HepG2 (cell line): ENCODE data around the gene WDR37. TPM values are rescaled to one million over a fixed set of nuclear protein-coding genes. Genes with fewer than 3 reads are reported as not detected.

Experiments used
- ATAC-seq: fragments of 200-7000 bp; cut with Tn5 transposase; 3 replicates; pipeline ENCODE4 v1.9.1; 2020; ENCODE audit warnings: mild to moderate bottlenecking, moderate library complexity
- BruUV-seq: library from RNA; stranded (reverse); fragments of 400-500 nt; replicated peaks from 2 replicates; lab custom pipeline; 2021; lab: Mats Ljungman, UMichigan
- CTCF ChIA-PET: fragments of 300-600 bp; formaldehyde crosslinking; extraction: SDS; loops from one replicate; lab custom pipeline; 2021; ENCODE audit warnings: low total read pairs, inconsistent platforms, low intra/inter-chr PET ratio; lab: Yijun Ruan, JAX
- POLR2A ChIA-PET: fragments of 350-600 bp; sonication (Branson Sonifier 250); formaldehyde crosslinking; loops from one replicate; lab custom pipeline; 2020; ENCODE audit warnings: antibody characterized with exemption, inconsistent platforms; lab: Yijun Ruan, JAX
- DNase-seq: peaks from one replicate; pipeline ENCODE4 v3.0.0-alpha.2; 2015; ENCODE audit warnings: low spot score
- FAIRE-seq: peaks from 3 replicates; lab custom pipeline; 2011; peaks lifted over from hg19 to GRCh38; lab: Jason Lieb, UNC
- H2AFZ ChIP-seq: one replicate; pipeline ENCODE4 v1.6.1; 2011; ENCODE audit warnings: low read length, inconsistent platforms
- H3K27ac ChIP-seq: fragments of 300-600 bp; 3 replicates; pipeline ENCODE4 v1.8.0; 2011; ENCODE audit warnings: mixed run types, mild to moderate bottlenecking, mixed read lengths, low read length, inconsistent platforms; ENCODE audit not compliant: insufficient read depth; ENCODE audit errors: extremely low read length
- H3K27me3 ChIP-seq, 2 experiments: fragments of 200-600 bp in 1 of 2; 2 replicates in 1 of 2; 3 replicates in 1 of 2; pipeline versions ENCODE4 v1.6.0 to v1.8.0; 2011; ENCODE audit warnings: low read length in 2 of 2, mild to moderate bottlenecking in 2 of 2, moderate library complexity in 2 of 2, inconsistent platforms in 1 of 2; ENCODE audit not compliant: insufficient read depth in 2 of 2, control insufficient read depth in 1 of 2
- H3K36me3 ChIP-seq, 2 experiments: fragments of 200-600 bp in 1 of 2; replicated peaks in 1 of 2; 2 replicates in 1 of 2; 3 replicates in 1 of 2; pipeline versions ENCODE4 v1.5.1 to v1.8.0; 2011; ENCODE audit warnings: low read length in 2 of 2, inconsistent platforms in 1 of 2; ENCODE audit not compliant: insufficient read depth in 2 of 2, control insufficient read depth in 1 of 2
- H3K4me1 ChIP-seq: 2 replicates; pipeline ENCODE4 v1.5.1; 2012; ENCODE audit warnings: low read length, inconsistent platforms; ENCODE audit not compliant: insufficient read depth
- H3K4me2 ChIP-seq: 2 replicates; pipeline ENCODE4 v1.6.0; 2011; ENCODE audit warnings: low read depth, low read length, inconsistent platforms
- H3K4me3 ChIP-seq, 3 experiments: fragments of 200-600 bp in 1 of 3; sonication (generic), shearing (Covaris generic) in 1 of 3; replicated peaks in 1 of 3; 2 replicates each; pipeline ENCODE4 v1.5.1; 2011 to 2016; ENCODE audit warnings: low read length in 3 of 3, inconsistent platforms in 2 of 3, low read depth in 2 of 3, mild to moderate bottlenecking in 2 of 3, control low read depth in 1 of 3, mixed read lengths in 1 of 3; ENCODE audit not compliant: insufficient read depth in 1 of 3
- H3K79me2 ChIP-seq: one replicate; pipeline ENCODE4 v1.6.1; 2011; ENCODE audit warnings: low read length, inconsistent platforms; ENCODE audit not compliant: insufficient read depth
- H3K9ac ChIP-seq: 2 replicates; pipeline ENCODE4 v1.6.0; 2011; ENCODE audit warnings: mild to moderate bottlenecking, low read depth, low read length, inconsistent platforms; ENCODE audit not compliant: insufficient read depth
- H3K9me3 ChIP-seq: 2 replicates; pipeline ENCODE4 v1.5.1; 2012; ENCODE audit warnings: mild to moderate bottlenecking, low read length
- H4K20me1 ChIP-seq: 2 replicates; pipeline ENCODE4 v1.6.0; 2011; ENCODE audit warnings: inconsistent platforms, mild to moderate bottlenecking, low read length, moderate library complexity; ENCODE audit not compliant: insufficient read depth
- ARNTL ChIP-seq: sonication (generic); formaldehyde crosslinking; IDR thresholded peaks from 2 replicates; pipeline ENCODE4 v1.4.0; 2020; ENCODE audit warnings: mild to moderate bottlenecking, missing genetic modification reagents
- ASH2L ChIP-seq: fragments of 300-600, 200-600 bp; sonication (generic); IDR thresholded peaks from 2 replicates; pipeline ENCODE4 v1.7.0; 2017; ENCODE audit warnings: low read depth, mild to moderate bottlenecking, moderate library complexity, mixed read lengths, low read length; ENCODE audit not compliant: insufficient read length
- FOXK2 ChIP-seq: fragments of 450-650 bp; IDR thresholded peaks from 2 replicates; pipeline ENCODE4 v1.6.1; 2016
- RAD51 ChIP-seq: fragments of 450-650 bp; IDR thresholded peaks from 2 replicates; pipeline ENCODE4 v1.6.1; 2016; ENCODE audit warnings: borderline replicate concordance
- RORA ChIP-seq: sonication (generic); formaldehyde crosslinking; IDR thresholded peaks from 2 replicates; pipeline ENCODE4 v1.5.0; 2020; ENCODE audit warnings: mild to moderate bottlenecking, missing genetic modification reagents, moderate library complexity
- SMARCC2 ChIP-seq: fragments of 450-650 bp; IDR thresholded peaks from 2 replicates; pipeline ENCODE4 v1.6.1; 2017; ENCODE audit warnings: antibody characterized with exemption, mild to moderate bottlenecking
- ZHX2 ChIP-seq, 2 experiments: sonication (generic) in 1 of 2; formaldehyde crosslinking in 1 of 2; IDR thresholded peaks; 2 replicates each; pipeline versions ENCODE4 v1.6.1 to v1.9.0; 2014 to 2022; ENCODE audit warnings: antibody characterized with exemption in 1 of 2, borderline replicate concordance in 1 of 2, inconsistent platforms in 1 of 2, low read depth in 1 of 2, missing genetic modification reagents in 1 of 2
- ZNF589 ChIP-seq: sonication (generic); formaldehyde crosslinking; conservative IDR thresholded peaks from 2 replicates; pipeline ENCODE4 v1.8.0; 2022; ENCODE audit warnings: mild to moderate bottlenecking, moderate library complexity, missing genetic modification reagents
- WGBS: methylation state at CpG from one replicate; pipeline ENCODE4 v1.1.6; 2017; ENCODE audit warnings: low lambda C conversion rate; 5-methylcytosine and 5-hydroxymethylcytosine counted together
- in situ Hi-C: cut with HindIII; loops from 2 replicates; pipeline ENCODE4 v1.10.0; 2017; ENCODE audit warnings: low pct_unique_long_range_greater_than_20kb; ENCODE audit not compliant: extremely low pct_ligation_motif_present
- intact Hi-C: fragments of 100-400 bp; cut with micrococcal nuclease; formaldehyde crosslinking; loops from one replicate; pipeline ENCODE4 v1.10.0; 2022; ENCODE audit not compliant: unreplicated experiment
- polyA plus RNA-seq, 8 experiments: library from polyadenylated mRNA; depleted of rRNA in 3 of 8; stranded (reverse) in 7 of 8; unstranded in 1 of 8; fragments of >200 nt; fragmentation: Illumina TruSeq in 4 of 8; extraction: Trizol in 4 of 8; gene quantifications; 2 replicates each; pipeline versions ENCODE4 v1.2.1 to v1.2.3, GENCODE V29; 2011 to 2016; ENCODE audit warnings: low read depth in 4 of 8, missing spikeins in 1 of 8, mixed read lengths in 1 of 8; ENCODE audit not compliant: insufficient read depth in 1 of 8
- total RNA-seq, 5 experiments: library from RNA; depleted of rRNA; stranded (reverse); fragments of >200 nt; fragmentation: Illumina TruSeq; extraction: Trizol; gene quantifications; 2 replicates each; pipeline ENCODE4 v1.2.3, GENCODE V29; 2016; ENCODE audit warnings: low read depth in 1 of 5

Gene WDR37
- total and polyA plus RNA-seq, 2 of the 13 experiments (the other 11 are each of a cell fraction or from before 2014, with no cell fraction given): 5.9 to 7.5 TPM

GRCh38 chr10:1156616-1156886 lies 100.4 kb downstream of the WDR37 start:
- Histone ChIP-seq H3K4me1 (no peaks in the 10 kb centered on the region), H3K4me3 (no peak overlapping the region), H3K27ac (no peak overlapping the region), H3K4me2 (no peak overlapping the region), H4K20me1 (peaks cover 4% of the 10 kb centered on the region; the same call in 1 of the 2 replicates), H3K9ac (no peak overlapping the region), H3K79me2 (no peaks in the 10 kb centered on the region), H3K36me3 (no peaks in the 10 kb centered on the region), H2AFZ (no peak overlapping the region), H3K27me3 (peaks cover 6 to 83% of the 10 kb centered on the region in 2 experiments), H3K9me3 (no peaks in the 10 kb centered on the region)
- ChIA-PET POLR2A (no interaction called here), CTCF (no interaction called here)
- WGBS: 12% methylated on average over 8 of the region's 8 CpGs
- intact Hi-C loops: no loop called here
- DNase-seq (no peak), ATAC-seq (no peak; the same call in 2 of the 3 replicates), FAIRE-seq (no peak)
- no TSS peak for BruUV-seq
- in situ Hi-C loops: no loop called here
- TF ChIP-seq ZNF589 (CRISPR knock-in tag): no peak
- peak; percentile 50; the same call in 1 of the 2 replicates for TF ChIP-seq RAD51

- H3K4me3 ChIP-seq: no peak overlapping the region
- H3K79me2 ChIP-seq: no peaks in the 10 kb centered on the region
- no peak overlapping the region for H3K27ac ChIP-seq
- ATAC-seq (no peak), DNase-seq (no peak), FAIRE-seq (no peak)
- CTCF ChIA-PET: no interaction called here
- H3K36me3 ChIP-seq: no peaks in the 10 kb centered on the region
- TF ChIP-seq ZHX2 (IDR thresholded peaks at IDR 0.05; ENCODE audit: low read depth) (no peak), ZHX2 (CRISPR knock-in tag; IDR thresholded peaks at IDR 0.05; ENCODE audit: borderline replicate concordance) (no peak), SMARCC2 (no peak), ASH2L (no peak), RORA (CRISPR knock-in tag) (no peak), FOXK2 (no peak), ARNTL (no peak)
- intact Hi-C loops (no loop called here), in situ Hi-C loops (no loop called here)
- H4K20me1 ChIP-seq: peaks cover 4% of the 10 kb centered on the region; the same call in 1 of the 2 replicates
- POLR2A ChIA-PET: no interaction called here
- BruUV-seq: no TSS peak
- no peaks in the 10 kb centered on the region for H3K9me3 ChIP-seq
- WGBS: 16% methylated on average over 17 of the region's 17 CpGs
- peaks cover 6 to 87% of the 10 kb centered on the region in 2 experiments for H3K27me3 ChIP-seq
- H2AFZ ChIP-seq: no peak overlapping the region
- H3K4me2 ChIP-seq: no peak overlapping the region
- no peaks in the 10 kb centered on the region for H3K4me1 ChIP-seq
- no peak overlapping the region for H3K9ac ChIP-seq
Observed at GRCh38 chr10:1156921-1157614, 100.9 kb downstream of the WDR37 start.
